T1000 (cell line): ENCODE results near the gene RALGPS2.

Experiments
- DNase-seq: peaks from one replicate; lab custom pipeline; 2025; ENCODE audit warnings: mixed read lengths; lab: John Stamatoyannopoulos, UW

Gene RALGPS2

DNA sequence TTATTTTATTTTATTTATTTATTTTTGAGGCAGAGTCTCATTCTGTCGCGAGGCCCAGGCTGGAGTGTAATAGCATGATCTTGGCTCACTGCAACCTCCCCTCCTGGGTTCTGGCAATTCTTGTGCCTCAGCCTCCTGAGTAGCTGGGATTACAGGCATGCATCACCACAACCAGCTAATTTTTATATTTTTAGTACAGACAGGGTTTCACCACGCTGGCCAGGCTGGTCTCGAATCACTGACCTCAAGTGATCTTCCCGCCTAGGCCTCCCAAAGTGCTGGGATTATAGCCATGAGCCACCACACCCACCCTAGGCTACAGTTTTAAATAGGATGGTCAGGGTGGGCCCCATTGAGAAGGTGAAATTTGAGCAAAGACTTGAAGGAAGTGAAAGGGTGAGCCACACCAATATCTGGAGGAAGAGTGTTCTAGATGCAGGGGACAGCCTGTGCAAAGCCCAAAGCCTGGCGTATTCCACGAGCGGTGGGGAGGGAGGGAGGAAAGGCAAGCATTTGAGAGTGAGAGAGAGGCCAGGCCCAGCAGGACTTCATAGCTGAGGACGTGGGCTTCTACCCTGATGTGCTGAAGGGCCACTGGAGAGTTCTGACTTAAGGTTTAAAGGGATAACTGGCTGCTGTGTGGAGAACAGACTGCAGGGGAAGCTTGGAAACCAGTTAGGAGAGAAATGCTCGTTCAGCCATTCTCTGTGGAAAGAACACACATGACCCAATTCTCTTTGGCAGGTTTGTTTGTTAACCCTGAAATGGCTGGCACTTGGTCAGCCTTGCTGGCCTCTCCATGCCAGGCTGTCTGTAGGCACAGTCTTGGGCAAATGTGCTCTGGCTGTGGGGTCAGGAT lies 238.0 kb downstream of the RALGPS2 start:
- no peak for DNase-seq

DNA sequence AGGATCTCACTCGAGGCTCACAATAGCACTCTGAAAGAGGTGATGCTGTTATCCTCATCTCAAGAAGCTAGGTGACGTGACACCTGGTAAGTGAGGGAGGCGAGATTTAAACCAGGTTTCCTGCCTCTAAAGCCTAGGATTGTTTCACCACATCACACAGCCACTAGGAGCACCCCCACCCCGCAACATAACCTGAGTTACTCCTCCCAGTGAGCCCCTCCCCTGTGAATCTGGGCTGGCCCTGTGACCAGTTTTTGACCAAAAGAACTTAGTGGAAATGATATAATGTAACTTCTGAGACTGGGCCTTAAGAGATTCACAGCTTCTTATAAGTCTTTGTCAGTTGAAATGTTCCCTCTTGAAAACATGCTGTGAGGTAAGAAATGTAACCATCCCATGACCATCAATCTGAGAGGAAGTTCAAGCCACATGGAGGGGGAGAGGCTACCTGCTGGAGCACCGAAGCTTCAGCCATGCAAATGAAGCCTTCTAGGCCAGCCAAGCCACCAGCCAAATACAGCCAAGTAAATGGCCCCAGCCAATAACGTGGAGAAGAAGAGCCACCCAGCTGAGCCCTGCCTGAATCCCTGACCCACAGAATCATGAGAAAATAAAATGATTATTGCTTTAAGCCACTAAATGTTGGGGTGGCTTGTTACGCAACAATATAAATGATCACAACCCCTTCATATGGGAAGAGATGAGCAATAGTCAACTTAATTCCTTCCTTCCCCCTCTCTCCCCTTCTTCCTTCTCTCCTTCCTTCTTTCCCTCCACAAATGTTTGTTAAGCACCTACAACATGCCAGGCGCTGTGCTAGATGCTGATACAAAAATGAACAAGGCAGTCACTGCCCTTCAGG lies 239.7 kb downstream of the RALGPS2 start:
- DNase-seq = no peak

DNA sequence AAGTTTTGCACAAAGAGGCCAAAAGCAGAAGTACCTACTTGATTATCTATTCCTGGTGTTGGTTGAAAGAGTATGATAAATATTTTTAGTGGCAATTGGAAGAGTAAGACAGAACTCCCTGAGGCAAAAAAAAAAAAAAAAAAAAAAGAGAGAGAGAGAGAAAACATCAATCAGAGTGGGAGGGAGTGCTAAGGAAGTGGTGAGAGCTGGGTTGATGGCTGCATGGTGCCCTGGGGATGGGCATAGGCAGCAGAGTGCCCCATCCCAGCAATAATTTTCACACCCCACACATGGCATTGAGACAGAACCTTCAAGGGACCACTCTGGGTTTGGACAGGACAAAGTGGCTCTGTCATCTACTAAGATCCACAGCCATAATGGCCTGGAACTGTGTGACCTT lies 241.3 kb downstream of the RALGPS2 start:
- DNase-seq = no peak

DNA sequence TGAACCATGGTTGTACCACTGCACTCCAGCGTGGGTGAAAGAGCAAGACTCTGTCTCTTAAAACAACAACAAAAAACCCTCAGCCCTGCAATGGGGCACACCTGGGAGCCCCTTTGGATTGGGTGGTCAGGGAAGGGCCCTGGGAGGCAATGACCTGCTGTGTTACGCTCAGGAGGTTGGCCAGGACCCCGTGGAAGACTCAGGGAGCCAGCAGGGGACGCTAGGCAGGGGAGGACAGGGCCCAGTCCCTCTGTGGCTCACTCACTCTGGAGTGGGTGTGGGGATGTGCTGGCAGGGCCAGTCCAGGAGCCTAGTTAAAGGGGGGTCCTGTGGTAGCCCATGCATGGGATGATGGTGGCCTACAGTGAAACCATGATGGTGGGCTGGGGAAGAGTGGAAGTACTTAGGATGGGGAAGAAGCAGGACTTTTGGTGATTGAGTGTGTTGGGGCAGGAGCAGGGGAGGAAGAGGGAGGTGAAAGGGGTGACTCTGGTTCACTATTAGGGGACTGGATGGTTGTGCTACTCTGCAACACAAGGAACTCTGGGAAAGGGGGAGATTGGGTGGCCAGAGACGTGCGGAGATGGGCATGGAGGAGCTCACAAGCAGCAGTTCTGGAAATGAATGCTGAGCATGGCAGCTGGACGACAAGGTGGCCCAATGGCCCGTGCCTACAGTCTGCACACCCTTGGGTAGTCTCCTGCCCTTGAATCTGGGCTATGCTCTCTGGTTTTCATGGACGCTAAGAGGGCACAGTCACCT lies 244.4 kb downstream of the RALGPS2 start:
- no peak for DNase-seq

DNA sequence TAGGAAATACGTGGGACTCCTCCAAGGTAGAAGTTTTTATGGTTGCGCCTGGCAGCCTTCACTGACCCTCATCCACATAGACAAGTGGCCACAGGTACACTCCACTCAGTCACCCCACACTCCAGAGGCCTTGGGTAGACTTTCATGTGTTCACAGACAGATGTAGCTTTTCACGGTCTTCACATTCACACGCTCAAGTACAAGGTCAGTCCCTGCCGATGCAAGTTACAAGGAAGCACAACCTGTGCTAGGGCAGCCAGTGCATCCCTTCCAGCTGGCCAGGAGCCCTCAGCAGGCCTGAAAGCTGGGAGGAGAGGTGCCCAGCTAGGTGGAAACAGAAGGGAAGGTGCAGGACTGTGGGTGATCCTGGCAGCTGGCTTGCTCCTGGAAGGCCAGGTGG lies 245.1 kb downstream of the RALGPS2 start:
- DNase-seq = no peak
